Measurements from ENCODE around the gene SYTL1.

SYTL1 gene

DNA sequence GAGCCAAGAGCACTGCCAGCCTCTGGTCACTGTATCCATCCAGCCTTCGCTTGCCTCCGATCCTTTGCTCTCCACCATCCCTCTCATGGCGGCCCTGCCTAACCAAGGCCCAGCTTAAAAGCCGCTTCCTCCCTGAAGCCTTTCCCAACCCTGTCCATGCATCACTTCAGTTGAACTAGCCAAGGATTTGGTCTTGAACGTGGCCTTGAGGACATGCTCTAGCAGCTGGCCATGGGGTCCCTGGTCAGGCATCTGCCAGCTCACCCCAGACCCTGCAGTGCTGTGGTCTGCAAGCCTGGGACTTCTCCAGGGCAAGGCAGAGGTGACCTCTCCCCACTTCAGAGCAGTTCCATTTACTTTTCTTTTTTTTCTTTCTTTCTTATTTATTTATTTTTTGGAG is 5.1 kb upstream of the SYTL1 start:
- no peak overlapping the region for H3K4me3 ChIP-seq (ENCODE audit: low read depth, low read length)
- TF ChIP-seq, protein P1, sequence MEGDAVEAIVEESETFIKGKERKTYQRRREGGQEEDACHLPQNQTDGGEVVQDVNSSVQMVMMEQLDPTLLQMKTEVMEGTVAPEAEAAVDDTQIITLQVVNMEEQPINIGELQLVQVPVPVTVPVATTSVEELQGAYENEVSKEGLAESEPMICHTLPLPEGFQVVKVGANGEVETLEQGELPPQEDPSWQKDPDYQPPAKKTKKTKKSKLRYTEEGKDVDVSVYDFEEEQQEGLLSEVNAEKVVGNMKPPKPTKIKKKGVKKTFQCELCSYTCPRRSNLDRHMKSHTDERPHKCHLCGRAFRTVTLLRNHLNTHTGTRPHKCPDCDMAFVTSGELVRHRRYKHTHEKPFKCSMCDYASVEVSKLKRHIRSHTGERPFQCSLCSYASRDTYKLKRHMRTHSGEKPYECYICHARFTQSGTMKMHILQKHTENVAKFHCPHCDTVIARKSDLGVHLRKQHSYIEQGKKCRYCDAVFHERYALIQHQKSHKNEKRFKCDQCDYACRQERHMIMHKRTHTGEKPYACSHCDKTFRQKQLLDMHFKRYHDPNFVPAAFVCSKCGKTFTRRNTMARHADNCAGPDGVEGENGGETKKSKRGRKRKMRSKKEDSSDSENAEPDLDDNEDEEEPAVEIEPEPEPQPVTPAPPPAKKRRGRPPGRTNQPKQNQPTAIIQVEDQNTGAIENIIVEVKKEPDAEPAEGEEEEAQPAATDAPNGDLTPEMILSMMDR (IDR thresholded peaks at IDR 0.05; ENCODE audit: insufficient read depth, low read depth, low read length, missing control alignments), result no peak
- DNase-seq (ENCODE audit: low read depth), result no peak

DNA sequence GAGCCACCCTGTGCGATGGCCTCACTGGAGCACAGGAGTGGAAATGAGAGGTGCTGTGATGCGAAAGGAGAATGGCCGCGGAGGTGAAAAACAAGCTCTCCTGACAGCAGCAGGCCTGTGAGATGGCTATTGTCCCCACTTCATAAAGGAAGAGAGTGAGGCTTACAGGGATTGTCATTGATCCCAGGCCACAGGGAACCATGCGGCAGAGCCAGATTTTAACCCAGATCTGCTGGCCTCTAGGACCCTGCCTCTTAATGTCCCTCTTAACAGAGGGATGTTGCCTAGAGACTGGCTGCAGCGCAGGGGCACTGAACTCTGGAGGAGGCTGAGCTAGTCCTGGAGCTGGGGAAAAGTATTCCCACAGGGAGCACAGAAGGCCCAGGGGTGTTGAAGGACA is 3.1 kb upstream of the SYTL1 start:
- TF ChIP-seq, protein P1 (IDR thresholded peaks at IDR 0.05; ENCODE audit: insufficient read depth, low read depth, low read length, missing control alignments), result no peak
- no peak for DNase-seq (ENCODE audit: low read depth)
- H3K4me3 ChIP-seq (ENCODE audit: low read depth, low read length), result no peak overlapping the region

DNA sequence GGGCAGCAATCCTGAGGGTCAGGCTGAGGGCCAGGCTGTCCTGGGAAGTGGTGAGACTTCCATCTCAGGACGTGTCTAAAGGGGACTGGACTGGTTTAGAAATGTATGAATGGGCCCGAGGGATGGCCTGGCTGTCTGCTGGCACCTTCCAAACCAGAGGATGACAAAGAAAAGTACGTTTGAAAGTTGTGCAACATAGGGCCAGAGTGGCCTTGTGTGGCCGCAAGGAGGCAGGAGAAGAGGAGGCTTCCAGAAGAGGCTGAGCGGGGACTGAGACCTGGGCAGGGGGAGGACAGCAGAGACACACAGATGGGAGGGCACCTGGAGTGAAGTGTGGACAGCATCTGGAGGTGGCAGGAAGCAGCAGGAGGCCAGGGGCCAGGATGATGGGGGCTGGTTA is 2.6 kb upstream of the SYTL1 start:
- TF ChIP-seq, protein P1 (IDR thresholded peaks at IDR 0.05; ENCODE audit: insufficient read depth, low read depth, low read length, missing control alignments), result no peak
- DNase-seq (ENCODE audit: low read depth), result no peak
- no peak overlapping the region for H3K4me3 ChIP-seq (ENCODE audit: low read depth, low read length)

DNA sequence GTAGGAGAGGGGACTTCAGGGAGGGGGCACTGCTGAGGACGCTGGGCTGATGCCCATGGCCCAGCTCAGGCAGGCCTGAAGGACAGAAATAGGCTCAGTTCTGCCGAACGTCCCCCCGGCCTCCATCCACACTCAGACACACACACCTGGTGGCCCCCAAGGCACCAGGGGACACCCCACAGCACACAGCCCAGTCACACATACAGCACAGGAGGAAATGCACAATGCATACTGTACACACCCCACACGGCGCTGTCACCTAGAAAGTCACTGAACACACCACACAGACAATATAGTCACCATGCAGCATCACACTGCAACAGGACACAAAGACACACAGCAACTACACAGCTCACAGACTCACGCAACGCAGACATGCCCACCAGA is 562 bp downstream of the SYTL1 start:
- peak overlapping the region; percentile 47 for H3K4me3 ChIP-seq (ENCODE audit: low read depth, low read length)
- TF ChIP-seq, protein P1 (IDR thresholded peaks at IDR 0.05; ENCODE audit: insufficient read depth, low read depth, low read length, missing control alignments), result no peak
- DNase-seq (ENCODE audit: low read depth), result no peak

DNA sequence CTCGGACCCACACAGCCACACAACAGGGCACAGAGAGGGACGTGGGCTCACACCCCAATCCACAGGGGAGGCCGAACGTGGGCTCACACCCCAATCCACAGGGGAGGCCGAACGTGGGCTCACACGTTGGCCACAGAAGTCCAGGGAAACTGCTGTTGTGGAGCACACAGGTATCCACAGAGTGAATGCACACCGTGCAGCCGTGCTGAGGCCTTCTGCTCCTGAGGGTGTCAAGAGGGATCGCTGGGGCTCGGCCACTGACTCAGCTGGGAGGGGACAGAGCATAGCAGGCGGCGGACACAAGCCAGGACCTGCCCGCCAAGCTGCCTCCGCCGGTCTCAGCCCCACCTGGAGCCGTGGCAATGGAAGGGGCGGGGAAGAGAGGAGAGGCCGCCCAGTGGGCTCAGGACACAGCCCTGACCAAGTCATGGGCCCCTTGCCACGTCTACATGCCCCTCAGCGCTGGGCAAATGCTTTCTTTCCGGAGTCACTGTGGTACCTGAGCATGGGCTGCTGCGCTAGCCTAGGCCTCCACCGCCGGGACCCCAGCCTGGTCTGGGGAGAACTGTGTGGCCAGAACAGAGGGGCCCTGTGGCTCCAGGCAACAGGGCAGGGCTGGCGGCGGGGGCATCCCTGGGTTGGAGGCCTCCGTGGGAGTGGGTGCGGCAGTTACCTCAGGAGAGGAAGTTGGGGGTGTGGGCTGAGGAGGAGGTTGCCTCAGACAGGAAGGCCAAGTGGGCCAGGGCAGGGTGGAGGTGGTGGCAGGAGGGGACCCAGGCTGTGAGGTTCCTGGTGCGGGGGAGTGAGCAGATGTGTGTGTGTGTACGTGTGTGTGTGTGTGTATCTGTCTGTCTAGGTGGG is 1.2 kb downstream of the SYTL1 start:
- H3K4me3 ChIP-seq (ENCODE audit: low read depth, low read length), result peak overlapping the region; percentile 47
- DNase-seq (ENCODE audit: low read depth), result peak; percentile 70
- TF ChIP-seq, protein P1 (IDR thresholded peaks at IDR 0.05; ENCODE audit: insufficient read depth, low read depth, low read length, missing control alignments), result no peak

DNA sequence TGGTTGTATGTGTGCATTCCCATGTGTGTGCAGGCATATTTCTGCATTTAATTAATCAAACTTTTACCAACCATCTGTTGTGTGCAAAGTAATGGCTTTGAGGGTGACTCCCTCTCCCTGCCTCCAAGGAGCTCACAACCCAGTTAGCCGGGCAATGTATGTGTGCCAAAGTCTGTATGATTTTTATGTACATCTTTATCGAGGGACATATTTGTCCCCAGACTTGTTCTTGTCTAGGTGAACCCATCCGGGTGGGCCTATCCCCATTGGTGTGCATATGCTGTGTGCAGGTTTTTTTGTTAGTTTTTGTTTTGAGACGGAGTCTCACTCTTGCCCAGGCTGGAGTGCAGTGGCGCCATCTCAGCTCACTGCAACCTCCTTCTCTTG is 1.8 kb downstream of the SYTL1 start:
- DNase-seq (ENCODE audit: low read depth), result no peak
- TF ChIP-seq, protein P1 (IDR thresholded peaks at IDR 0.05; ENCODE audit: insufficient read depth, low read depth, low read length, missing control alignments), result no peak
- H3K4me3 ChIP-seq (ENCODE audit: low read depth, low read length), result peak overlapping the region; percentile 47

DNA sequence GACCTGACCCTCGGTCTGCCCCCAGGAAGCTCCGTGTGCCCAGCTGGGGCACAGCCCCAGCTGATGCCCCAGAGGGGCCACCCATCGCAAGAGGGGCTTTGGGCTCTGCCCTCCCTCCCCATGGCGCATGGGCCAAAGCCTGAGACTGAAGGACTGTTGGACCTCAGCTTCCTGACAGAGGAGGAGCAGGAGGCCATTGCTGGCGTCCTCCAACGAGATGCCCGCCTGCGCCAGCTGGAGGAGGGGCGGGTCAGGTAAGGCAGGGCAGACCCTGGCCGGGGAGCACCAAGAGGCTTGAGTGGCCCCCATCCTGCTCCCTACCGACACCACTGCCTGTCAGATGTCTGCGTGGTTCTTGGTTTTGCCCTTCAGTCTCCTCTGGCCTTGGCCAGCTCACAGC is 3.5 kb downstream of the SYTL1 start:
- no peak overlapping the region for H3K4me3 ChIP-seq (ENCODE audit: low read depth, low read length)
- no peak for DNase-seq (ENCODE audit: low read depth)
- TF ChIP-seq, protein P1 (IDR thresholded peaks at IDR 0.05; ENCODE audit: insufficient read depth, low read depth, low read length, missing control alignments), result no peak
